NCI-H460 (cell line): ENCODE measurements around the gene ITM2C. TPM values are rescaled to one million over a fixed set of nuclear protein-coding genes. Genes with fewer than 3 reads are reported as not detected.

Experiments
- DNase-seq: peaks from one replicate; pipeline ENCODE4 v3.0.0-alpha.2; 2016; ENCODE audit warnings: low read depth; ENCODE audit errors: extremely low read depth
- total RNA-seq: library from RNA; depleted of rRNA; stranded (reverse); fragments of >200 nt; shearing (Covaris generic); gene quantifications from 2 replicates; pipeline ENCODE4 v1.2.3, GENCODE V29; 2014

Gene ITM2C
- total RNA-seq, 1 experiment from 2014 or later: 38.1 TPM

DNA sequence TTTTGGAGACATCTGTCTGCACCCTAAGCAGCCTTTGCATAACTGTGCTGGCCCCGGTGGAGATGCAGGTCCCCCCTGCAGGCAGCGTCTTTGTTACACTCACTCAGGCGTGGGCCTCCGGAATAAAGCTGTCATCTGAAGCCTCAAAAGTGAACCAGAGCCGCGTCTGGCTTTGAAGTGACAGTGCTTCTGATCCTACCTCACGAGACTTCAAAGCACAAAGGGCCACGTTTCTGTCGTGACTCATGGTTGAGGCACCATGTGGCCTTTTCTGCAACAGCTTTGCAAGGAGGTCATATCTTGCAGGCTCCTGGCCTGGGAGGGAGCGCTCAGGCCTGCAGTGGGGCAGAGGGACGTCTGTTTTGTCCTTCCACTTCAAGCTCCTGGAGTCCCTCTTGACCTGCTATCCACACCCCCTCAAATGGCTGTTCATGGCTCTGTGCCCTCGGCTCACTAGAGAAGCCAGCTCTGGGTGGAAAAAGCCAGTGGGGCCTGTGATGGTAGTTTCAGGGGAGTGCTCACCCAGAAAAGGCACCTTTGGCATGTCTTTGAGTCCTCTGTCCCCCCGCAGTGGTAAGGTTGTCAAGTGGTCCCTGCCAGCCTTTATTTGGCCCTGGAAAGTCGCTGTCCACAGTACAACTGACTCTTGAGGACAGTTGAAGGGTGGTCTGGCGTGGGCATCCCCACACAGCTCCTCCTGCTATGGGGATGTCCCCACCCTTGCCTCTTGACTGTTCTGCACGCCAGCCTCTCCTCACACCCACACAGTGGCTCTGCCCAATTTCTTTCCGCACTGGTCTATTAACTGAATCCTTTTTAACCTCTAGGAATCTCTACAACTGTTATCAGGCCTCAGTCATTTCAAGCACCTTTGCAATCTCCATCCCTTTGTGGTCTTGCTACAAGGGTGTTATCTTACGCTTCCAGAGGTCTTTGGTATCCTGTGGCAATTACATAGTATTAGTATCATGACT is 41.0 kb downstream of the ITM2C start:
- DNase-seq: no peak

DNA sequence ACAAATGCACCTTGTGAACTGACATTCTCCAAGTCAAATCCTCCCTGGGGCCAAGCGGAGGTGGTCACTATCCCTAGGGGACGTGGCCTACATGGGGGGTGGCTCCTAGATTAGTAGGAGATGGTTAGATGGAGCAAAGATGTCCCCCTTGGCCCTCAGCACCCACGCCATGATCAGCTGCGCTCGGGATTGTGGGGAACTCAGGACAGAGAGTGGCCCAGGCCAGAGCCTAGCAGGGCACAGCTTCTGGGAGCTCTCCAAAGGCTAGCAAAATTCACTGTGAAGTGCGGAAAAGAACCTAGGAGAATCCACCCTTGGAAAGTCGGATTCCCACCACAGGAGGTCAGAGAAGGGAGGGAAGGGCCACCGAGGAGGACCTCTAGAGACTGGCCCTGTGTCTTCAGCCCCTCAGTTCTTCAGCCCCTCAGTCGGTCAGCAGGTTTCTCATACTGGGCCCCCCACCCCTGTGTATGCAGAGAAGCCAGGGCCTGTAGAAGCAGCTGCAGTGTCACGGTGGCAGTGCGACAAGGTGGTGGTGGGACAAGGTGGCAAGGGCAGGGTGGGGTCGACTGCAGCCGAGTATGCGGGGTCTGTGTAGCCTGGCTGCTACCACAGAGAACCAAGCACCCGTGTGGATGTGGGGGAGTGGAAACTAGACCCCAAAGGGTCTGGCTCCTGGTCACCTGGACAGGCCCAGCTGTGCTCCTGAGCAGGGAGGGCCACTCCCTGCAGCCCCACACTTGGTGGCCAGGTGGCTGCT is 41.9 kb downstream of the ITM2C start:
- no peak for DNase-seq

DNA sequence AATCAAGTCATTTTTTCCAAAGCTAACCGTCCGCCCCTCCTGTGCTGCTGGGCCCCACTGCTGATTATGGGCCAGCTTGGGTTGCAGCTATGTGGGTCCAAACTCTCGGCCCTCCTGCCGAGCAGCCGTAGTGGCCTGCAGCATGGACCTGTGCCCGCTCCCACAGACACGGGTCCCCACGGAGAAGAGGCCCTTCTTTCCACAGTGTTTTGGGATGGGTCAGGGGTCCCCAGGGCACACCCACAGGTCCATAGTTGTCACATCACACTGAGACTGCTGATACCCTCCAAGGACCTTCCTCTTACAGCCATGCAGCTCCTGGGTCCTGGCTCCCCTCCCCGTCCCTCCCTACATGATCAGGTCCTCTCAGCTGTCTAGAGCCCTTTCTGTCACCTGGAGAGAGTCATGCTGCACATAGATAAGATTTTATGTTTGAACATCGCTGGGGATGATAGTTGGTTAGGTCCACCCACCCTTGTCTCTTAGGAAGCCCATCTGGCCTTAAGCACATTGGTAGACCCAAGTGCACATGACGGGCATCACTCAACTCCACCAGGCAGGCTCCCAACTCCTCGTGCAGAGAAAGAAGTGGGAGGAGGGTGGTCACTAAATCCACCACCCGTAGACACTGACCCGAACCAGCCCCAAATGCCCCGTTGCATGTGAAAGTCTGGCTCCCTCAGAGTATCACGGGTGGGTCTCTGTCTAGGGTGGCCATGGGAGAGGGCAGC is 42.8 kb downstream of the ITM2C start:
- DNase-seq: no peak

DNA sequence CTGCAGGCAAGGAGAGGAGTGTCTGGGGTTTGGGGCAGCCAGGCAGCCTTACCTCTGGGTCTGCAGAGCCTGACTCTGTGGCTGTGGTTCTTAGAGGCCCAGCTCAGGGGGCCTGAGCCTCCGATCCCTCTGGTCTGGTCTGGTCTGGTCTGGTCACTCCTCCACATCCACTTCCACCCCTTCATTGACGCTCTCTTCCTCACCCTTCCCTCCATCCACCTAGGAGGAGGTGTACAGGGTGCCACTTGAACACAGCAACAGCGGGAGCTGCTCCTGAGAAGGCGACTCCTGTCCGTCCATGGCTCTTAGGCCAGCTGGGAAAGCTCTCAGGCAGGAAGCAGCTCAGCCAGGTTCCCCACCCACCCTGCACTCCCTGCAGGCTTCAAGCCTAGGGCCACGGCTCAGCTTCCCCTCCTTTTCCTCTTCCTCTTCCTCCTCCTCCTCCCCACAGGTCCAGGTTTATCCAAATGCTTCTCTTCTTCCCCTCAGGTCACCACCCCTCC is 43.4 kb downstream of the ITM2C start:
- DNase-seq: no peak

DNA sequence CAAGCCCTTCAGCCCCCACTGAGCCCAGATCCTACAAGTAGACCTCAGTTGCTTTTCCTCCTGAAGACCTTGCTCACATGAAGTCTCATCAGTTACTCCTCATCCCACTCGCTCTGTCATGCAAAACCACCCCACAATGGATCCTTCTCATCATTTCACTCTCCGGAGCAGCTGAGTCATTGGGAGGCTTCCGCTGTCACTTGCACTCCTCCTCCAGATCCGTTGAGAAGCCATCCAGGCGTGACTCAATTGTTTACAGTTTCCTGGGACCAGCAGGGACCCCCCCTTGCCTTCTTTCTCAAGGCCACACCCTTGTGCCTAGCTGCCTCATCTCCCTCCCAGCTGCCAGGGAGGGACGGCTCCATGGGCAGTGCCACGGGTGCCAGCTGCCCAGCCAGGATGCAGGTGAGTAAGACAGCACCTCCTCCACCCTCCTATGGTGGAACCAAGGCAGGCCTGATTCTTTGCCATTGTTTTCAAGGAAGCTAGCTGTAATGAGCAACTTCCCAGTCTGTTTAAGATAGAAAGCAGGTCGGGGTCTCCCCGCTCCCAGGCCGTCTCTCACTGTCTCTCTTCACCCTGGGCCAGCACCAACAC is 44.0 kb downstream of the ITM2C start:
- DNase-seq: peak; percentile 89

DNA sequence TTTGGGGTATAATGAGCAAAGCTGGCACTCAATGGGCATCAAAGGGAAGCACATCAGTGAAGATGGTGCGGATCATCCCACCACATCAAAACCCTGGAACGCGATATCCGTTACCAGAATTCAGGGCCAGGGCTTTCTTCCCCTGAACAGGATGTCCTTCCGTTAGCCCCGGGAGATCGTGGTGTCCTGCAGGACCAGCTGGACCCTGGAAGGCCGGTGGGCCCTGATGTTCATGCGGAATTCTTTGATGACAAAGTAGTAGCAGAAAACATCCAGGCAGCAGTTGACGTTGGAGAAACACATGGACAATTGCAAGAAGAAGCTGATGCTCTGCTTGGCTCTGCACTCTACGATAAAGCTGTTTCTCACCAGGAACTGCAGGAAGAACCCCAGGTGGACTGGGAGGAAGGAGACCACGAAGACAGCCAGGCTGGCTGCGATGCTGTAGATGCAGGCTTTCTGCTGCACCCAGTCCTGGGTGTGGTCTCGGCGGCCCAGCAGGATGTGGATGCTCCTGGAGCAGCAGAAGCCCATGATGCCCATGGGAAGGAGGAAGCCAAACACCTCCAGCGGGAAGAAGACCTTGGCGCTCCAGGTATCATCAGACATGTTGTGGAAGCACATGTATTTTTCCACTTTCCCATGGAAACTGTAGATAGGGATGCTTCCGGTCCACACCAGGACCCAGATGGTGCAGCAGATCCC is 45.3 kb downstream of the ITM2C start:
- no peak for DNase-seq

DNA sequence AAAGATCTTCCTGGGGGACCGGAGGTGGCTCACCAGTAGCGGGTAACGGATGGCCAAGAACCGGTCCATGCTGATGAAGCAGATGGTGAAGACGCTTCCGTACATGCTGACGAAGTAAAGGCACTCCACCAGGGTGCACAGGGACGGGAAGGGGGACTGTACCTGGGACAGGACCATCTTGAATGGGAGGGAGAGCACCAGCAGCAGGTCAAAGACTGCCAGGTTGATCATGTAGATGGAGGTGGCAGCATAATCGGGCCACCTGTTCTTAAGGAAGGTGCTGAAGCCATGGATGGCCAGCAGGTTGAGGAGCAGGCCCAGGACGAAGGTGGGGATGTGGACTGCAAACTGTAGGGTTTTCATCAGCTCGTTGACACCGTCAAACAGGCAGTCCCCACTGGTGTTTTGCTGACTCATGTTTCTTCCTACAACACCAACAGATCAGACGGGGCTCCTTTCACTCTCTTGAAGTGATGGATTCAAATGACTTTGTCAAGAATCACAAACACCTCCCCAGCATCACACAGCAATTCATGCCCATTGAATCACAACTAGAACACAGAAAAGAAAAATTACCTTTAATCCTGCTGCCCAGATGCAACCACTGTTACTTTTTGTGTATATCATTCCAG is 45.9 kb downstream of the ITM2C start:
- DNase-seq: no peak

DNA sequence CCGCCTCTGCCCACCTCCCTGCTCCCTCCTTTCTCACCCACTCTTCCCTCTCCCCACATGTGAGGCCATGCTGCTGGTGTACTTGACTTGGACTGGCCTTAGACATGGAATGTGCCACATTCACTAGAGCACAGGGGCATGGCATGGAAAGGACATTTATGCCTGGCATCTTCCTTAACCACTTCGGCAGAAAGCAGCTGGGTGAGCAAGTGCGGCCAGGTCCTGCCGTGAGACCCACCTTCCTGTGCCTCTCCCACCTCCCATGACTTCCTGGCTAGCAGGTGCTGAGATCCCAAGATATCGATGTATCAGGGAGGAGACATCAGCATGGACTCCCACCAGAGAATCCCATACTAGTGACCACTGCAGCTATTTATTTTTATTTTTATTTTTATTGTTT is 47.3 kb downstream of the ITM2C start:
- no peak for DNase-seq

DNA sequence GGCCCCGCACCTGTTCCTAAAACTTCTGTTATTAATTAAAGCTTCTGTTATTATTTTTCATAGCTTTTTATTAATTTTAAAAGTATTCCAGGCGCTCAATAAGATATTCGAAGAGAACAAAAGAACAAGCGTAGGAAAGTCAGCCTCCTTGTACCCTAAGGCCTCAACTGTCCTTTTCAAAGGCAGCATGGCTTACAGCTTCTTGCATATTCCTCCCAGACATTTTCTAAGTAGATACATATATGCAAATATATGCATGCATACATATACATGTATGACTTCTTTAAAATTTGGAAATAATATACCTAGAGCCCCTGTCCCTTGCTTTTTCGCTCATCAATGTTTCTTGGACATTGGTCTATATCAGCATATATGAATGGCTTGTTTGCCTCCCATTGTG is 48.0 kb downstream of the ITM2C start:
- no peak for DNase-seq

DNA sequence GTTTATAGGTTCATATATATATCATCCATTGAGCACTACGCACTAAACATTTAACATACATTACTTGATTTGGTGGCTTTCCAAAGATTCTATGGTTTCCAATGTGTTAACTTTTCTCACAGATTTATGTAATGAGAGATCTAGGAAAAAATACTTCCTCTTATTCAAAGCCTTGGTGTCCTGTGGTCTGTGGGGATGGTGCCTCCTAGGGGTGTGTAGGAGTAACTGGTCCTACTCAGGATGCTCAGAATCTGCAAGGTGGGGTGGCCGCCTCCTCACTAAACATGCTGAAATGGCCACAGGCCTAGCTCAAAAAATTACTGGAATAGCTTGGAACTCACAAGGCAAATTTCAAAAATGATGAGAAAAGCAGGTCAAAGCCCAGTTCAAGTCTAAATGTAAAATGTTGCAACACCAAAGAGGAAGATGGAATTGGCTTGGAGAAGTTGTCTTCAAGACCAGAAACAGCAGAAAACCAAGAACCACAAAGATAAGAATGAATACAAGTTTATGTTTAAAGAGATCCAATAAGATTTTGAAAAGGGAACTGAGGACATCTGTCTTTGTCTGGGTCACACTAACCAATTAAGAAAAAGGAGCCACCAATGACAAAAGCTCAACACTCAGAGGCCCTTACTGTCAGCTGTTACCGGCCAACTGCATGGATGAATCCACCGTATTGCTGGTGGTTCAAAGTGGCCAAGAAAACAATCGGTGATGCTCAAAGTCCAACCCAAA is 48.8 kb downstream of the ITM2C start:
- no peak for DNase-seq

DNA sequence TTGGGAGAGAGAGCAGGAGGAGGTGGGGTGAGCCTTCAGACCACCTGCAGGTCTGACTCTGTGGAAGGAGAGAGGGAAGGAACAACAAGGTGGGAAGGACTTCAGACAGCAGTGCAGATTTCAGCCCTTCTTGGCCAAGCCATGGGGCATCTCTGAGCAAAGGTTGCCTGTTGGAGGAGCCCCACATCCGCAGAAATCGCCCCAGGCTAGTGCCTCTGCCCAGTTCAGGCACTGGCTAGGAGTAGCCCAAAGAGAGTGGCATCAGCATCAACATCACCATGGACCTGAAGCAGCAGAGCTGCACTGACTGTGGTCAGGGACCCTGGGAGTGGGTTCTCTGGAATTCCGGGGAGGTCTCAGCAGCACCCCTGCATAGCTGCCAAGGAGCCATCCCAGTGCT is 50.1 kb downstream of the ITM2C start:
- no peak for DNase-seq

DNA sequence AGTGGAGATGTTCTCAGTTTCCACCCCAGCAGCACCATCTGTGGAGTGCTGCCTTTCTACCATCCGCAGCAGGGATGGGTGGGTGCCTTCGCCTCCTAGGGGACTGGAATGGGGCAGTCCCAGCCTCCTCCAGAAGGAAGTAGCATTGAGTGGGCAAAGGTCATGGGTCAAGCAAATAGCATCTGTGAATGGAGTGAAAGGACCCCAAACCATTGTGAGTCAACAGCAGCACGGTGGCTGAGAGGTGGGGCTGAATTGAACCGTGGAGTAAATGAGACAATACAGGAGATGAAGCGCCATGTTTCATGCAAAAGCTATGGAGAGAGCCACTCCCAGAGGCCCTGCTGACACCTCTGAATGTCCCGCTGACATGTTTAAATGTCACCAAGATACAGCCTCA is 50.6 kb downstream of the ITM2C start:
- DNase-seq: no peak

DNA sequence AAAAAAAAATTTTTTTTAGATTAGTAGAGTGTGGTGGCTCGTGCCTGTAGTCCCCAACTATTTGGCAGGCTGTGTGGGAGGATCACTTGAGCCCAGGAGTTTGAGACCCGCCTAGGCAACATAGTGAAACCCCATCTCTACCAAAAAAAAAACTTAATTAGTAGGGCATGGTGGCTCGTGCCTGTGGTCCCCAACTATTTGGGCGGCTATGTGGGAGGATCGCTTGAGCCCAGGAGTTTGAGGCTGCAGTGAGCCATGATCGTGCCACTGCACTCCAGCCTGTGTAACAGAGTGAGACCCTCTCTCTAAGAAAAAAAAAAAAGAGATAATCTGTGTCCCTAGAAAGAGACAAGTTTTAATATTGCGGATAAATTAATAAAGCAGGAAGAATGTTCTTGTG is 51.5 kb downstream of the ITM2C start:
- no peak for DNase-seq

DNA sequence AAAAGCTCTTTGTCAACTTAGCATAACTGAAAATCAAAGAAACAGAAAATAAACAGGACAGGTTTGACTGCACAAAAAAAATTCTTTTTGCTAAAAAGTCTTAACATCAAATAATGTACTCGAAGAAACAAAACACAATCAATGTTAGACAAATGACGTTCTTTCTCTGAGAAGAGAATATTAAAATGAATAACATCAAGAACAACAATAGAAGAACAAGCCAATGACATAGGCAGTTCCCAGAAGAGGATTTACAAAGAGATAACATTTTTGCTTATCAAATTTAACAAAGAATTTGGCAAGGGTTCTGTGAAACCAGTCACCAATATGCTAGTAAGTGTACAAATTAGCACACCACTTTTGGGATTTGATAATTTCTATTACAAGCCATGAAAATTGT is 54.5 kb downstream of the ITM2C start:
- no peak for DNase-seq

DNA sequence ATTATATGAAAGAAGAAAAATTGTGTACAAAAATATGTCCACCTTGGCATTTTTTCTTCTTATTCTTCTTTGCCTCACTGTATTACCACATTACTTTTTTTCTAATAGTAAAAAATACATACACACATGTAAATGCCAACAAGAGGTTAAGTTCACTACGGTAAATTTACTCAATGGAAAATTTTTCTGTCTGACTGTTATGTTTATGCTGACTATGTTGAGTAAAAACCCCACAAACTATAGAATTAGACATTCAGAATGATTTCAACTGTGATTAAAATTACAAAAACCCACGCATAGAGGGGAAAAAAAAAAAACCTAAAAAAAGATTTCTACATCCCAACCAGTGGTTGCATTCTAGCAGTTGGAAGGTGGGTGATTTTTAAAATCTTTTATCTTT is 54.9 kb downstream of the ITM2C start:
- DNase-seq: no peak

DNA sequence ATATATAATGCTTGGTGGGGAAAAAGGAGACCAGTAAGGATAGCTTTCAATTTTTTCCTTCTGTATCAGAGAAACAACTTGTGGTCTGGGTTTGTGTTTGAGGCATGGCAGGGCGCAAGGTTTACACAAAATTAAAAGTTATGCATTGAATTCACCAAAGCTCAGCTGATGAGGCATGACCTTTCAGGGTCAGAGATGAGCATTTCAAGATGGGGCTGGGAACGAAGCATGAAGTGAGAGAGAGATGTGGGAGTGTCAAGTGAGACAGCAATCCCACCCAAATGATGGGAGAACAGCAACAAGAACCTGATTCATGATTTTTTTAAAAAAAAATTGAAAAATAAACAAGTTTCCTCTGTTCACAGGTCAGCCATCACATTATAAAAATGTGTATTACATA is 55.4 kb downstream of the ITM2C start:
- no peak for DNase-seq

DNA sequence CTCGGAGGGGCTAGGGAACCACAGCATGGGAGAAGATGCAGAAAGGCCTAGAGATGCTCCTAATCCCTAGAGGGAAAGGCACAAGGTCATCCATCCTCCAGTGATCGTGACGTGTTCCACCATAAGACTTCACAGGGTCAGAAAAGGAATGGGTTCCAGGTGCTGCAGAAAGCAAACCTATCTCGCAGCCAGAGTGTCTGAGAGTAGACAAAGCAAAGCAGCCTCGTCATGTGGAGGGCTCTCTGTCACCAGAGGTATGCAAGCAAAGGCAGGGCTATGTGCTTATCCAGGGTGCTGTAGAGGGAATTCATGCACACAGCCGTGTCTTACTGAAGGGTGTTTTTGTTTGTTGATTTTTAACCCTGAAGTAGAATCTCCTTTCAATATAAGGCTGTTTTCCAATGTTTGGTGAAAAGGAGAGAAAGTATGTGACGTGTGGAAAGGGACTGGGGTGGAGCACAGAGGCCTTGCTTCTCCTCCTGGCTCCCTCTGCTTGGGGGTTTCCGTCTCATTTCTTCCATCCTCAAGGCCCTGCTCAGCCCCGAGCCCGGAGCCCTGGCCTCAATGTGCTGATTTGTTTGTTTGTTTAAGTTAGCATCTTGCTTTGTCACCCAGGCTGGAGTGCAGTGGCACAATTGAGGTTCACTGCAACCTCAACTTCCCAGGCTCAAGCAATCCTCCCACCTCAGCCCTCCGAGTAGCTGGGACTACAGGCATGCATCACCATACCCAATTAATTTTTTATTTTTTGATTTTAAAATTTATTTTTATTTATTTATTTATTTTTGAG is 57.3 kb downstream of the ITM2C start:
- DNase-seq: no peak
